Smooth muscle cell (in vitro differentiated cells): Measurements from ENCODE around the gene GSTT2B. TPM values are rescaled to one million over a fixed set of nuclear protein-coding genes. Genes with fewer than 3 reads are reported as not detected.
"Not testable (repeated sequence)": the region's sequence is repeated elsewhere in the genome, so short reads cannot be mapped to it uniquely, and the experiment has no call there.

Experiments used
- DNase-seq: peaks from one replicate; lab custom pipeline; 2025; ENCODE audit not compliant: unreplicated experiment; lab: John Stamatoyannopoulos, UW
- H2AFZ ChIP-seq: fragments of 200-600 bp; sonication (generic); 2 replicates; pipeline ENCODE4 v1.6.0; 2016; ENCODE audit warnings: antibody characterized with exemption, low read depth, mild to moderate bottlenecking
- H3F3A ChIP-seq: fragments of 200-600 bp; sonication (generic); 2 replicates; pipeline ENCODE4 v1.6.0; 2017; ENCODE audit warnings: antibody characterized with exemption, low read depth
- H3K27ac ChIP-seq: fragments of 200-600 bp; sonication (generic); 2 replicates; pipeline ENCODE4 v1.5.1; 2016; ENCODE audit warnings: low read depth, mild to moderate bottlenecking
- H3K27me3 ChIP-seq: fragments of 200-600 bp; sonication (generic); 2 replicates; pipeline ENCODE4 v1.6.1; 2016; ENCODE audit warnings: low read depth, mild to moderate bottlenecking
- H3K36me3 ChIP-seq: fragments of 200-600 bp; sonication (generic); 2 replicates; pipeline ENCODE4 v1.5.1; 2016; ENCODE audit warnings: low read depth
- H3K4me1 ChIP-seq: fragments of 200-600 bp; sonication (generic); 2 replicates; pipeline ENCODE4 v1.5.1; 2016; ENCODE audit warnings: low read depth
- H3K4me2 ChIP-seq: fragments of 200-600 bp; sonication (generic); 2 replicates; pipeline ENCODE4 v1.6.0; 2016; ENCODE audit warnings: mild to moderate bottlenecking
- H3K4me3 ChIP-seq: fragments of 200-600 bp; sonication (generic); 2 replicates; pipeline ENCODE4 v1.5.1; 2016; ENCODE audit warnings: mild to moderate bottlenecking
- H3K79me2 ChIP-seq: fragments of 200-600 bp; sonication (generic); 2 replicates; pipeline ENCODE4 v1.6.0; 2016; ENCODE audit warnings: low read depth, mild to moderate bottlenecking
- H3K9ac ChIP-seq: fragments of 200-600 bp; sonication (generic); 2 replicates; pipeline ENCODE4 v1.6.0; 2016; ENCODE audit warnings: low read depth
- H3K9me3 ChIP-seq: fragments of 200-600 bp; sonication (generic); replicated peaks from 2 replicates; pipeline ENCODE4 v1.5.1; 2016; ENCODE audit warnings: low read depth
- H4K20me1 ChIP-seq: fragments of 200-600 bp; sonication (generic); 2 replicates; pipeline ENCODE4 v1.6.0; 2016; ENCODE audit warnings: low read depth
- WGBS: methylation state at CpG from one replicate; pipeline ENCODE4 v1.1.7; 2016; ENCODE audit warnings: low lambda C conversion rate; 5-methylcytosine and 5-hydroxymethylcytosine counted together
- polyA plus RNA-seq: library from polyadenylated mRNA; unstranded; fragments of >200 nt; fragmentation: Nextera tagmentation; extraction: Ambion mirVana; gene quantifications from 2 replicates; pipeline ENCODE4 v1.2.1, GENCODE V29; 2016
- total RNA-seq: library from RNA; depleted of rRNA; stranded (reverse); fragments of >200 nt; gene quantifications from 2 replicates; pipeline ENCODE4 v1.2.3, GENCODE V29; 2014
- TF ChIP-seq, protein P1 (sequence below): fragments of 200-600 bp; sonication (generic); IDR thresholded peaks from 2 replicates; pipeline ENCODE4 v1.5.1; 2017; ENCODE audit warnings: borderline replicate concordance, mild to moderate bottlenecking, antibody characterized with exemption; ENCODE audit not compliant: insufficient read depth, poor library complexity, severe bottlenecking

Gene GSTT2B
- total and polyA plus RNA-seq, 2 experiments from 2014 or later = 2.0 TPM; not detected in 1

DNA sequence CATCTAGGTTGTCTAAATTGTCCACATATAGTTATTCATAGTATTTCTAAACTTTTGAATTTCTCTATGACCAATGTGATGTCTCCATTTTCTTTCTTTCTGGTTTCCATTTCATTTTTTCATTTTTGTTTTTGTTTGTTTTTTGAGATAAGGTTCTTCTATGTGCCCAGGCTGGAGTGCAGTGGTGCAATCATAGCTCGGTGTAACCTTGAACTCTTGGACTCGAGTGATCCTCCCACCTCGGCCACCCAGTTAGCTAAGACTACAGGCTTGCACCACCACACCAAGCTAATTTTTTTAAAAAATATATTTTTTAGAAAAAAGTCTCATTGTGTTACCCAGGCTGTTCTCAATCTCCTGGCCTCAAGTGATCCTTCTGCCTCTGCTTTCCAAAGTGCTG, 36.1 kb upstream of the GSTT2B start:
- H3K4me2 ChIP-seq = no peak overlapping the region
- TF ChIP-seq, protein P1, sequence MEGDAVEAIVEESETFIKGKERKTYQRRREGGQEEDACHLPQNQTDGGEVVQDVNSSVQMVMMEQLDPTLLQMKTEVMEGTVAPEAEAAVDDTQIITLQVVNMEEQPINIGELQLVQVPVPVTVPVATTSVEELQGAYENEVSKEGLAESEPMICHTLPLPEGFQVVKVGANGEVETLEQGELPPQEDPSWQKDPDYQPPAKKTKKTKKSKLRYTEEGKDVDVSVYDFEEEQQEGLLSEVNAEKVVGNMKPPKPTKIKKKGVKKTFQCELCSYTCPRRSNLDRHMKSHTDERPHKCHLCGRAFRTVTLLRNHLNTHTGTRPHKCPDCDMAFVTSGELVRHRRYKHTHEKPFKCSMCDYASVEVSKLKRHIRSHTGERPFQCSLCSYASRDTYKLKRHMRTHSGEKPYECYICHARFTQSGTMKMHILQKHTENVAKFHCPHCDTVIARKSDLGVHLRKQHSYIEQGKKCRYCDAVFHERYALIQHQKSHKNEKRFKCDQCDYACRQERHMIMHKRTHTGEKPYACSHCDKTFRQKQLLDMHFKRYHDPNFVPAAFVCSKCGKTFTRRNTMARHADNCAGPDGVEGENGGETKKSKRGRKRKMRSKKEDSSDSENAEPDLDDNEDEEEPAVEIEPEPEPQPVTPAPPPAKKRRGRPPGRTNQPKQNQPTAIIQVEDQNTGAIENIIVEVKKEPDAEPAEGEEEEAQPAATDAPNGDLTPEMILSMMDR = no peak
- WGBS = 98% methylated on average over 3 of the region's 3 CpGs
- H3K36me3 ChIP-seq = no peaks in the 10 kb centered on the region
- DNase-seq = no peak
- no peaks in the 10 kb centered on the region for H4K20me1 ChIP-seq
- H3K4me3 ChIP-seq = no peak overlapping the region
- no peaks in the 10 kb centered on the region for H3K27me3 ChIP-seq
- no peaks in the 10 kb centered on the region for H3K9me3 ChIP-seq
- no peak overlapping the region for H3K9ac ChIP-seq
- no peak overlapping the region for H3K27ac ChIP-seq
- H3K4me1 ChIP-seq = no peaks in the 10 kb centered on the region
- H3F3A ChIP-seq = no peaks in the 10 kb centered on the region
- no peaks in the 10 kb centered on the region for H3K79me2 ChIP-seq
- no peak overlapping the region for H2AFZ ChIP-seq

DNA sequence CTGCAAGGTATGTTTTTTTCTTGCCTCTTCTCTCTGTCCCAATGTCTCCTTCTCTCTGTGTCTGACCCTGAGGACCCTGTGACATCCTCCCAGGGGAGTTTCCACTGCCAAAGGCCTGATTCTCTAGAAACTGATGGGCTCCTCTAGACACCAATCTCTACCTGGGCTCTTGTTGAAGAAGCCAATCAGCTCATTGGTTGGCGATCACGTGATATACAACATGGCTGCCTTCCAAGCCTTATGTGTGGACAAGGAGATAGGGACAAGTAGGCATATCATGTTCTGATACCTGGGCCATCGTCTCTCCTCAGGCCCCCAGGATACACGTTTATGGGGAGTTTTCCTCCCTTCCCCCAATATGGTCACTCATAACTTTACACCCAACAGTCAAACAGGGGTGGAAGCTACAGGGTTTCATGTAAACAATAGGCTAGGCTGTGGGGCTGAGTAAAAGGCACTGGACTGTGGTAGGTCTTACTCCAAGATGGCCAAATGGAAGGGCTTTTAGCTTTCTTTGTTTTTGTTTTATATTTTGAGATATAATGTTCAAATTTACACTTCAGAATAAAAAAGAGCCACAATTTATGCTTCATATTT, 32.7 kb upstream of the GSTT2B start:
- not testable (repeated sequence) for H3K27me3 ChIP-seq, H3K9me3 ChIP-seq, H3K79me2 ChIP-seq, H2AFZ ChIP-seq, H3K27ac ChIP-seq, H4K20me1 ChIP-seq, H3K36me3 ChIP-seq, H3K4me3 ChIP-seq, H3K4me2 ChIP-seq, H3K4me1 ChIP-seq, DNase-seq, H3K9ac ChIP-seq, H3F3A ChIP-seq
- WGBS = 69% methylated on average over 4 of the region's 4 CpGs

DNA sequence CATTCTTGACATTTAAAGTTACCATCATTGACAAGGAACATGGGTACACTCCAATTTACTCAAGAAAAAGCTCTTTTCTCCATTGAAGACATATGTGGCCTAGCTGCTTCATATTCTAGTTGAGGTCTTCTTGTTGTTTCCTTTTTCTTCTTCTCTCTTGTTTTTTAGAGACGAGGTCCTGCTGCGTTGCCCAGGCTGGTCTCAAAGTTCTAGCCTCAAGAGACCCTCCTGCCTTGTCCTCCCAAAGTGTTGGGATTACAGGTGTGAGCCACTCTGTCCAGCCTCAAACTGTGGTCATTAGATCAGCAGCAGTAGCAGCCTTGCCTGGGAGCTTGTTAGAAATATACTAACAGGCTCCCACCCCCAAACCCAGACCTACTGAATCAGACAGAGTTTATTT, 32.1 kb upstream of the GSTT2B start:
- H3K27ac ChIP-seq, H3K79me2 ChIP-seq, H3F3A ChIP-seq, H3K4me2 ChIP-seq, H2AFZ ChIP-seq, DNase-seq, H3K9ac ChIP-seq, H3K27me3 ChIP-seq, H4K20me1 ChIP-seq, H3K36me3 ChIP-seq, H3K4me3 ChIP-seq, H3K4me1 ChIP-seq, H3K9me3 ChIP-seq: not testable (repeated sequence)
- 63% methylated on average over 2 of the region's 2 CpGs for WGBS

DNA sequence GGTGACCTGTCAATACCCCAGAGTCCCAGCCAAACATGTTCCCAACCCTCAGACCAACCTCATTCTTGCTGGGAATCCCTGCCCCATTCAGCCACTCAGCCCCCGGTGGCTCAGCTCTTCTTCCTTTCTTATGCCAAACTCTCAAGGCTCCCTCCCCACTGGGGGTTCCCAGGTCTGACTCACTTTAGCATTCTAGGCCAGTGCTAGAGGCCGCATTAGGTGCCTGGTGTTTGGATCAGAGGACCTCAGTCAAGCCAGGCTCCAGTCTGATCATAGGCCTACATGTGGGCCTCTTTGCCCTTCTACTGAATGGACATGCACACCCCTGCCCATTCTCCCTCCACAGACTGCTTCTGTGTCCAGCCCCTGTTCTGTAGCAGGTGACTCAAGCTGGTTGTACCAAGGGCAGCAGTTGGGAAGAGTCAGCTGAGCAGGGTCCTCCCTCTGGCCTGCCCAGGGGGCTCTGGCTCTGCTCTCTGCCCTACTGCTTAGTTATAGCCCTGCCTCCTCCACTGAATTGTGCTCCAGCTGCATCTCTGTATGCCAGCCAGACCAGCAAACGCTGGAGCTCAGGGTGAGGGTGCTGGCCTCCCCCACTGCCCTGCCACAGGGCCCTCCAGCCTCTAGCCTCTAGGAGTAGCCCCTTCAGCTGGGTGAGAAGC, 28.7 kb upstream of the GSTT2B start:
- not testable (repeated sequence) for H3K36me3 ChIP-seq, H2AFZ ChIP-seq, H3K4me2 ChIP-seq, H4K20me1 ChIP-seq, H3K9ac ChIP-seq, H3K27ac ChIP-seq, H3K9me3 ChIP-seq, H3K27me3 ChIP-seq, H3K4me1 ChIP-seq, H3K4me3 ChIP-seq, DNase-seq, H3F3A ChIP-seq, H3K79me2 ChIP-seq
- 92% methylated on average over 1 of the region's 3 CpGs for WGBS

DNA sequence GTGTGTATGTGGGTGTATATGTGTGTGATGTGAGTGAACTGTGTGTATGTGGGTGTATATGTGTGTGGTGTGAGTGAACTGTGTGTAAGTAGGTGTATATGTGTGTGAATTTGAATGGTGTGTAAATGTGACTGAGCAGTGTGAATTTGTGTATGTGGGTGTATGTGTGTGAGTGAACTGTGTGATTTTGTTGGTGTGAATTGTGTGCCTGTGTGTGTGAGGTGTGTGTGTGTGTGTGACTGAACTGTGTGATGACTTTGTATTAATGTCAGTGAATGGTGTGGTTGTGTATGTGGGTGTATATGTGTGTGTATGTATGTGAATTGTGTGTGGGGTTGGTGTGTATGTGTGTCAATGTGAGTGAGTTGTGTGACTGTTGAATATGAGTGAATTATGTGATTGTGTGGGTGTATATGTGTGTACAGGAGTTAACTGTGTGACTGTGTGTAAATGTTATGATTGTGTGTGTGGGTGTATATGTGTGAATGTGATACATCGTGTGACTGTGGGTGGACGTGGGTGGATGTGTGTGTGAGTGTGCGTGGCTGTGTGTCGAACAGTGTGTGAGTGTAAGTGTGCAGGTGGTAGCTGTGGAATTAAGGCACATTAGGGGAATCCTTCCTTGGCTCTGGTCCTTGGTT, 25.7 kb upstream of the GSTT2B start:
- not testable (repeated sequence) for H3K36me3 ChIP-seq, H3K79me2 ChIP-seq, DNase-seq, H2AFZ ChIP-seq, H3K4me2 ChIP-seq, H3K9me3 ChIP-seq, H3K27ac ChIP-seq, H3K4me3 ChIP-seq, H3K9ac ChIP-seq, H3K4me1 ChIP-seq, H4K20me1 ChIP-seq, H3F3A ChIP-seq, H3K27me3 ChIP-seq
- no CpG with 5 or more reads among the region's 4 CpGs for WGBS

DNA sequence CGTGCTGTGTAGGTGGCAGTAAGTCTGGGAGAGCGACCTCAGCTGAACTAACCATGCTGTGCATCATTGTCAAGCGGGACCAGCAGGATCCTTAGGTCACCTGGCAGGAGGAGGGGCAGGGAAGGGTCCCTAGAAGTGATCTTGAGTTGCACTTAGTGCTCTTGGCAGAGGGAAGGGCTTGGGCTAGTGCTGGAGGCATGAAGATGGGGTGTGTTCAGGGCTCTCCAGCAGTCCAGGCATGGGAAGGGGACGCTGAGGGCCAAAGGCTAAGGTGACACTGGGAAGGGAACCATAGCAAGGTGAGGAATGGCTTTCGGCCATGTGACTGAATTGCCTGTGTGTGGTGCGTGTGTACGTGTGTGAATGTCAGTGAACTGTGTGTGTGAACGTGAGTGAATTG, 25.1 kb upstream of the GSTT2B start:
- not testable (repeated sequence) for H3K4me1 ChIP-seq, H3K4me3 ChIP-seq, H3K27me3 ChIP-seq, H3F3A ChIP-seq, DNase-seq, H2AFZ ChIP-seq, H3K27ac ChIP-seq, H4K20me1 ChIP-seq, H3K9ac ChIP-seq, H3K36me3 ChIP-seq, H3K9me3 ChIP-seq, H3K4me2 ChIP-seq, H3K79me2 ChIP-seq
- WGBS = no CpG with 5 or more reads among the region's 8 CpGs
